K562 (cell line): ENCODE data around the gene TXNRD2. TPM values are rescaled to one million over a fixed set of nuclear protein-coding genes. Genes with fewer than 3 reads are reported as not detected.
A peak's percentile ranks its signal among the peaks of the same experiment; 100 is the strongest.

Experiments
- ARNT ChIP-seq, 2 experiments: fragments of 450-650 bp; IDR thresholded peaks; 2 replicates each; pipeline ENCODE4 v1.6.1; 2016; ENCODE audit warnings: mild to moderate bottlenecking in 1 of 2
- ATF1 ChIP-seq, 2 experiments: fragments of 450-650 bp in 1 of 2; IDR thresholded peaks; 2 replicates each; pipeline ENCODE4 v1.6.1; 2016; ENCODE audit warnings: missing compliant biosample characterization in 1 of 2, missing genetic modification characterization in 1 of 2
- BCL6 ChIP-seq: fragments of 250-450 bp; sonication (Bioruptor Pico); IDR thresholded peaks from 2 replicates; pipeline ENCODE4 v1.4.0; 2020
- HSF4 ChIP-seq: fragments of 250-450 bp; sonication (Bioruptor Pico); IDR thresholded peaks from 2 replicates; pipeline ENCODE4 v2.1.2; 2022; ENCODE audit warnings: mild to moderate bottlenecking, moderate library complexity, borderline replicate concordance
- MTA1 ChIP-seq: fragments of 450-650 bp; IDR thresholded peaks from 2 replicates; pipeline ENCODE4 v1.6.1; 2017; ENCODE audit warnings: borderline replicate concordance
- MTF1 ChIP-seq: fragments of 250-450 bp; sonication (Bioruptor Pico); IDR thresholded peaks from 2 replicates; pipeline ENCODE4 v1.9.0; 2021; ENCODE audit warnings: moderate library complexity, mild to moderate bottlenecking, inconsistent platforms, borderline replicate concordance
- NR2F6 ChIP-seq: fragments of 450-650 bp; formaldehyde crosslinking; IDR thresholded peaks from 2 replicates; pipeline ENCODE4 v1.4.0; 2020; ENCODE audit warnings: mild to moderate bottlenecking
- NR4A1 ChIP-seq, 2 experiments: fragments of 250-450 bp in 1 of 2; fragments of 450-650 bp in 1 of 2; sonication (Bioruptor Pico) in 1 of 2; IDR thresholded peaks; 2 replicates each; pipeline versions ENCODE4 v1.4.0 to v1.6.1; 2016 to 2020; ENCODE audit warnings: mild to moderate bottlenecking in 2 of 2, missing compliant biosample characterization in 1 of 2, missing genetic modification characterization in 1 of 2, moderate library complexity in 1 of 2
- PHB2 ChIP-seq: fragments of 450-650 bp; IDR thresholded peaks from 2 replicates; pipeline ENCODE4 v1.6.1; 2017; ENCODE audit warnings: low read depth
- POLR2AphosphoS2 ChIP-seq: IDR thresholded peaks from 2 replicates; pipeline ENCODE4 v1.6.1; 2012; ENCODE audit warnings: low read length, improper control_type of control experiment
- RAD21 ChIP-seq, 2 experiments: fragments of 250-450 bp in 1 of 2; fragments of 450-650 bp in 1 of 2; sonication (Bioruptor Pico) in 1 of 2; formaldehyde crosslinking in 1 of 2; IDR thresholded peaks in 1 of 2; conservative IDR thresholded peaks in 1 of 2; 2 replicates each; pipeline versions ENCODE4 v1.4.0 to v1.8.0; 2020 to 2022; ENCODE audit warnings: mild to moderate bottlenecking in 2 of 2, moderate library complexity in 1 of 2
- SIN3A ChIP-seq, 2 experiments: fragments of 150-350 bp in 1 of 2; IDR thresholded peaks; 2 replicates each; pipeline ENCODE4 v1.6.1; 2011 to 2016; ENCODE audit warnings: borderline replicate concordance in 2 of 2, low read depth in 2 of 2, low read length in 2 of 2, mild to moderate bottlenecking in 2 of 2, moderate library complexity in 2 of 2; ENCODE audit not compliant: control insufficient read depth in 1 of 2
- SMARCB1 ChIP-seq: IDR thresholded peaks from 2 replicates; pipeline ENCODE4 v1.6.1; 2011; ENCODE audit warnings: improper control_type of control experiment, low read depth; ENCODE audit not compliant: insufficient read length
- SNRNP70 ChIP-seq: fragments of 200-400 bp; formaldehyde crosslinking; optimal IDR thresholded peaks from 2 replicates; pipeline ENCODE3; 2017; ENCODE audit warnings: low read depth, low read length
- TAF7 ChIP-seq: fragments of 450-650 bp; IDR thresholded peaks from 2 replicates; pipeline ENCODE4 v1.6.1; 2016; ENCODE audit warnings: missing genetic modification characterization, missing compliant biosample characterization
- ZNF77 ChIP-seq: fragments of 250-450 bp; sonication (Bioruptor Pico); IDR thresholded peaks from 2 replicates; pipeline ENCODE4 v1.5.0; 2020
- polyA plus RNA-seq, 8 experiments: library from polyadenylated mRNA; depleted of rRNA in 4 of 8; stranded (reverse) in 5 of 8; unstranded in 3 of 8; fragments of >200 nt; fragmentation: Nextera tagmentation in 2 of 8; fragmentation: Illumina TruSeq in 1 of 8; extraction: Ambion mirVana in 2 of 8; extraction: Trizol in 1 of 8; gene quantifications; 2 replicates each; pipeline versions ENCODE4 v1.2.1 to v1.2.3, GENCODE V29; 2011 to 2014; ENCODE audit warnings: inconsistent platforms in 1 of 8, missing spikeins in 1 of 8
- total RNA-seq, 7 experiments: library from RNA; depleted of rRNA in 6 of 7; stranded (reverse); fragments of >200 nt in 6 of 7; fragmentation: Illumina TruSeq in 2 of 7; extraction: Trizol in 2 of 7; gene quantifications; 2 replicates each; pipeline versions ENCODE4 v1.2.1 to v1.2.3, GENCODE V29; 2011 to 2021; ENCODE audit warnings: low replicate concordance in 1 of 7
- TF ChIP-seq, protein P1 (sequence below): fragments of 450-650 bp; IDR thresholded peaks from 2 replicates; pipeline ENCODE4 v1.6.1; 2016; ENCODE audit warnings: low read depth, mild to moderate bottlenecking, moderate library complexity
- TF ChIP-seq, protein P2 (sequence below): sonication (generic); formaldehyde crosslinking; IDR thresholded peaks from 2 replicates; pipeline ENCODE4 v1.8.0; 2022; ENCODE audit warnings: missing genetic modification reagents, mild to moderate bottlenecking, borderline replicate concordance
- TF ChIP-seq, protein P3 (sequence below): fragments of 450-650 bp; conservative IDR thresholded peaks from 2 replicates; pipeline ENCODE4 v1.6.1; 2016; ENCODE audit warnings: missing genetic modification characterization, low read depth, mild to moderate bottlenecking, missing compliant biosample characterization, moderate library complexity
- TF ChIP-seq, protein P4 (sequence below): sonication (generic); IDR thresholded peaks from 2 replicates; pipeline ENCODE4 v1.6.1; 2016
- TF ChIP-seq, protein P5 (sequence below): sonication (generic); formaldehyde crosslinking; IDR thresholded peaks from 2 replicates; pipeline ENCODE4 v1.8.0; 2022; ENCODE audit warnings: missing genetic modification reagents, mild to moderate bottlenecking, moderate library complexity, borderline replicate concordance

TXNRD2 gene
- total and polyA plus RNA-seq, 9 of the 15 experiments (the other 6 are each of a cell fraction or from before 2014, with no cell fraction given) = 3.3 to 80.2 (median 49.4) TPM

DNA sequence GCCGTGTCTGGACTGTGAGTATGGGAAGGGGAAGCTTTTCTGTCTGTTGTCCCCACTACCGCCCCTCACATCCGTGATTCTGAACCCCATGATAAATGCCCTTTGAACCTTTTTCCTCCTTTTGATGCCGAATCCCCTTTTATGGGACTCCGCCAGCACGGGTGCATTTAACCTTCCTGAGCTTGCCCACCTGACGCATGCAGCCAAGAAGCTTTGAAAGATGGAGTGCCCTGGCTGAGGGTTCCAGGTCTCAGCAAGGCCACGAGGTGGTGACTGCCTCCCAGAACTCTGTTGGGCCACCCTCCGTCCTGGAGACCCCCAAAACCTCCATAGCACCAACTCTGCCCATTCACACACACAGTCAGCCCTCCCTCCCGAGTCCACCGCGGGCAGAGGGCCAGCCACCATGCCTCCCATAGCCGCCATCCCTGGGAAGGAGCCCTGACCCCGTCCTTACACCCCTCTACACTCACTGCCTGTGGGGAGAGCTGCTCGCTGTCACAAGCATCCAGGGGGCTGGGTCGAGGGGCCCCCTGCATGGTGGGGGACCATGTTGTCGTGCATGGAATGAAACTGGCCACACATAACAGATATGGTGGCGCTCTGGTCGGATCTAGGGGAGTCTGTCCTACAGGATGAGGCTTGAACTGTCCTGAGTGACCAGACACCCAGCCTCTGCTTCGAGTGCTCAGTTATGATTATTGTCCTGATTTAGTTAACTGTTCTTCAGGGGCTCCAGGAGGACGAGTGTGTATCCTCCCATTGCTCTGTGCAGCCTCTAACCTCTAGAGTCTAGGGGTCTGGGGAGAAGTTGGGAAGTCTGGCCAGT lies 868 bp downstream of the TXNRD2 start (continued):
- TF ChIP-seq POLR2AphosphoS2 = 0 out of 2 replicates have a peak, but pooled peaks have one; percentile 5
- TF ChIP-seq SIN3A (IDR thresholded peaks at IDR 0.05; ENCODE audit: borderline replicate concordance in 2 of 2, control insufficient read depth in 1 of 2, low read depth in 2 of 2, low read length in 2 of 2) = peak in 1 of 2 experiments; percentile 39; a peak in 2 of 4 replicates
- TF ChIP-seq ZNF77 (CRISPR knock-in tag) = no peak
- TF ChIP-seq ARNT (IDR thresholded peaks at IDR 0.05) = no peak
- TF ChIP-seq PHB2 = no peak
- TF ChIP-seq RAD21 (CRISPR knock-in tag; conservative IDR thresholded peaks at IDR 0.05 in 1 of 2, IDR thresholded peaks at IDR 0.05 in 1 of 2) = no peak
- TF ChIP-seq, protein P1, sequence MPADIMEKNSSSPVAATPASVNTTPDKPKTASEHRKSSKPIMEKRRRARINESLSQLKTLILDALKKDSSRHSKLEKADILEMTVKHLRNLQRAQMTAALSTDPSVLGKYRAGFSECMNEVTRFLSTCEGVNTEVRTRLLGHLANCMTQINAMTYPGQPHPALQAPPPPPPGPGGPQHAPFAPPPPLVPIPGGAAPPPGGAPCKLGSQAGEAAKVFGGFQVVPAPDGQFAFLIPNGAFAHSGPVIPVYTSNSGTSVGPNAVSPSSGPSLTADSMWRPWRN = no peak
- TF ChIP-seq SMARCB1 = no peak
- no peak for TF ChIP-seq ATF1 (CRISPR knock-in tag; IDR thresholded peaks at IDR 0.05)
- TF ChIP-seq ATF1 (tag; IDR thresholded peaks at IDR 0.05) = no peak
- TF ChIP-seq BCL6 (CRISPR knock-in tag) = peak; percentile 7; the same call in 1 of the 2 replicates
- TF ChIP-seq, protein P2, sequence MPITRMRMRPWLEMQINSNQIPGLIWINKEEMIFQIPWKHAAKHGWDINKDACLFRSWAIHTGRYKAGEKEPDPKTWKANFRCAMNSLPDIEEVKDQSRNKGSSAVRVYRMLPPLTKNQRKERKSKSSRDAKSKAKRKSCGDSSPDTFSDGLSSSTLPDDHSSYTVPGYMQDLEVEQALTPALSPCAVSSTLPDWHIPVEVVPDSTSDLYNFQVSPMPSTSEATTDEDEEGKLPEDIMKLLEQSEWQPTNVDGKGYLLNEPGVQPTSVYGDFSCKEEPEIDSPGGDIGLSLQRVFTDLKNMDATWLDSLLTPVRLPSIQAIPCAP = no peak
- TF ChIP-seq, protein P3, sequence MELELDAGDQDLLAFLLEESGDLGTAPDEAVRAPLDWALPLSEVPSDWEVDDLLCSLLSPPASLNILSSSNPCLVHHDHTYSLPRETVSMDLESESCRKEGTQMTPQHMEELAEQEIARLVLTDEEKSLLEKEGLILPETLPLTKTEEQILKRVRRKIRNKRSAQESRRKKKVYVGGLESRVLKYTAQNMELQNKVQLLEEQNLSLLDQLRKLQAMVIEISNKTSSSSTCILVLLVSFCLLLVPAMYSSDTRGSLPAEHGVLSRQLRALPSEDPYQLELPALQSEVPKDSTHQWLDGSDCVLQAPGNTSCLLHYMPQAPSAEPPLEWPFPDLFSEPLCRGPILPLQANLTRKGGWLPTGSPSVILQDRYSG (tag) = peak; percentile 87; the same call in 1 of the 2 replicates
- TF ChIP-seq MTA1 = no peak
- TF ChIP-seq SNRNP70 = peak; percentile 90
- TF ChIP-seq, protein P4, sequence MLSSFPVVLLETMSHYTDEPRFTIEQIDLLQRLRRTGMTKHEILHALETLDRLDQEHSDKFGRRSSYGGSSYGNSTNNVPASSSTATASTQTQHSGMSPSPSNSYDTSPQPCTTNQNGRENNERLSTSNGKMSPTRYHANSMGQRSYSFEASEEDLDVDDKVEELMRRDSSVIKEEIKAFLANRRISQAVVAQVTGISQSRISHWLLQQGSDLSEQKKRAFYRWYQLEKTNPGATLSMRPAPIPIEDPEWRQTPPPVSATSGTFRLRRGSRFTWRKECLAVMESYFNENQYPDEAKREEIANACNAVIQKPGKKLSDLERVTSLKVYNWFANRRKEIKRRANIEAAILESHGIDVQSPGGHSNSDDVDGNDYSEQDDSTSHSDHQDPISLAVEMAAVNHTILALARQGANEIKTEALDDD = no peak
- no peak; the same call in 1 of the 2 replicates for TF ChIP-seq NR4A1 (CRISPR knock-in tag; IDR thresholded peaks at IDR 0.05)
- TF ChIP-seq NR4A1 (tag; IDR thresholded peaks at IDR 0.05) = peak; percentile 29
- peak; percentile 44 for TF ChIP-seq TAF7 (tag)
- no peak for TF ChIP-seq NR2F6
- TF ChIP-seq MTF1 (CRISPR knock-in tag) = no peak; the same call in 1 of the 2 replicates
- TF ChIP-seq, protein P5, sequence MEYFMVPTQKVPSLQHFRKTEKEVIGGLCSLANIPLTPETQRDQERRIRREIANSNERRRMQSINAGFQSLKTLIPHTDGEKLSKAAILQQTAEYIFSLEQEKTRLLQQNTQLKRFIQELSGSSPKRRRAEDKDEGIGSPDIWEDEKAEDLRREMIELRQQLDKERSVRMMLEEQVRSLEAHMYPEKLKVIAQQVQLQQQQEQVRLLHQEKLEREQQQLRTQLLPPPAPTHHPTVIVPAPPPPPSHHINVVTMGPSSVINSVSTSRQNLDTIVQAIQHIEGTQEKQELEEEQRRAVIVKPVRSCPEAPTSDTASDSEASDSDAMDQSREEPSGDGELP (CRISPR knock-in tag) = no peak
- 0 out of 2 replicates have a peak, but pooled peaks have one; percentile 54 for TF ChIP-seq HSF4 (CRISPR knock-in tag)
